CD14-positive monocyte (primary cell): ENCODE results near the gene ASPSCR1. TPM values are rescaled to one million over a fixed set of nuclear protein-coding genes. Genes with fewer than 3 reads are reported as not detected.

Experiments used
- DNase-seq, 3 donors: peaks; one replicate each; pipeline ENCODE4 v3.0.0-alpha.2; 2011 to 2022
- H2AFZ ChIP-seq: 2 replicates; pipeline ENCODE4 v1.6.0; 2012; ENCODE audit warnings: mild to moderate bottlenecking, low read depth, low read length, inconsistent platforms; ENCODE audit not compliant: insufficient read depth, poor library complexity, severe bottlenecking
- H3K27ac ChIP-seq, 2 donors: 1 replicate in 1 of 2; 2 replicates in 1 of 2; pipeline ENCODE4 v1.5.1; 2012 to 2013; ENCODE audit warnings: low read length in 2 of 2, control low read depth in 1 of 2, inconsistent platforms in 1 of 2, low read depth in 1 of 2, mild to moderate bottlenecking in 1 of 2
- H3K27me3 ChIP-seq, 2 donors: one replicate each; pipeline versions ENCODE4 v1.6.0 to v1.6.1; 2011 to 2013; ENCODE audit warnings: low read length in 2 of 2; ENCODE audit not compliant: control insufficient read depth in 2 of 2, insufficient read depth in 2 of 2
- H3K36me3 ChIP-seq, 2 donors: replicated peaks in 1 of 2; 1 replicate in 1 of 2; 2 replicates in 1 of 2; pipeline versions ENCODE4 v1.5.1 to v1.6.1; 2012 to 2013; ENCODE audit warnings: low read length in 2 of 2, control low read depth in 1 of 2, inconsistent platforms in 1 of 2, mild to moderate bottlenecking in 1 of 2; ENCODE audit not compliant: insufficient read depth in 2 of 2, control insufficient read depth in 1 of 2
- H3K4me1 ChIP-seq, 2 donors: 1 replicate in 1 of 2; 2 replicates in 1 of 2; pipeline versions ENCODE4 v1.5.1 to v1.6.1; 2012 to 2013; ENCODE audit warnings: low read length in 2 of 2, control low read depth in 1 of 2, inconsistent platforms in 1 of 2, mild to moderate bottlenecking in 1 of 2, moderate library complexity in 1 of 2; ENCODE audit not compliant: insufficient read depth in 2 of 2, control insufficient read depth in 1 of 2
- H3K4me2 ChIP-seq: replicated peaks from 2 replicates; pipeline ENCODE3; 2012; ENCODE audit warnings: low read length, moderate library complexity, mild to moderate bottlenecking; ENCODE audit not compliant: poor library complexity, severe bottlenecking; ENCODE audit errors: extremely low read depth
- H3K4me3 ChIP-seq, 3 experiments: fragments of 200-600 bp in 1 of 3; sonication (generic) in 1 of 3; replicated peaks in 1 of 3; 1 replicate in 2 of 3; 2 replicates in 1 of 3; pipeline ENCODE4 v1.5.1; 2011 to 2013; ENCODE audit warnings: low read length in 3 of 3, mild to moderate bottlenecking in 3 of 3, control low read depth in 2 of 3, low read depth in 2 of 3, inconsistent platforms in 1 of 3, moderate library complexity in 1 of 3
- H3K79me2 ChIP-seq: 2 replicates; pipeline ENCODE4 v1.6.0; 2012; ENCODE audit warnings: mild to moderate bottlenecking, control low read depth, inconsistent platforms, low read length, moderate library complexity; ENCODE audit not compliant: insufficient read depth
- H3K9ac ChIP-seq: 2 replicates; pipeline ENCODE4 v1.6.0; 2017; ENCODE audit warnings: low read length, mild to moderate bottlenecking; ENCODE audit not compliant: insufficient read depth, poor library complexity, severe bottlenecking
- H3K9me3 ChIP-seq, 2 donors: replicated peaks in 1 of 2; 1 replicate in 1 of 2; 2 replicates in 1 of 2; pipeline versions ENCODE4 v1.5.1 to v1.6.1; 2012 to 2013; ENCODE audit warnings: low read length in 2 of 2, control low read depth in 1 of 2; ENCODE audit not compliant: control insufficient read depth in 1 of 2, insufficient read depth in 1 of 2
- H4K20me1 ChIP-seq: 2 replicates; pipeline ENCODE4 v1.6.0; 2012; ENCODE audit warnings: mild to moderate bottlenecking, low read length, control low read depth, moderate library complexity; ENCODE audit not compliant: insufficient read depth
- H3K27ac Mint-ChIP-seq, 7 donors: one replicate each; pipeline ENCODE4 v1.8.0; 2020; ENCODE audit warnings: mild to moderate bottlenecking in 7 of 7, mixed read lengths in 7 of 7, moderate library complexity in 6 of 7, inconsistent platforms in 2 of 7
- H3K27me3 Mint-ChIP-seq, 3 donors: one replicate each; pipeline ENCODE4 v1.8.0; 2021 to 2022; ENCODE audit warnings: low read depth in 3 of 3, mild to moderate bottlenecking in 3 of 3, mixed read lengths in 3 of 3, moderate library complexity in 3 of 3, inconsistent platforms in 1 of 3
- H3K36me3 Mint-ChIP-seq, 2 donors: one replicate each; pipeline ENCODE4 v1.8.0; 2020; ENCODE audit warnings: mixed read lengths in 2 of 2, inconsistent platforms in 1 of 2, mild to moderate bottlenecking in 1 of 2
- H3K4me1 Mint-ChIP-seq: one replicate; pipeline ENCODE4 v1.8.0; 2020; ENCODE audit warnings: mild to moderate bottlenecking, mixed read lengths
- H3K4me3 Mint-ChIP-seq, 2 donors: one replicate each; pipeline ENCODE4 v1.8.0; 2020; ENCODE audit warnings: mild to moderate bottlenecking in 2 of 2, mixed read lengths in 2 of 2, moderate library complexity in 1 of 2
- H3K9me3 Mint-ChIP-seq, 7 donors: one replicate each; pipeline ENCODE4 v1.8.0; 2020 to 2022; ENCODE audit warnings: mixed read lengths in 7 of 7, mild to moderate bottlenecking in 6 of 7, moderate library complexity in 6 of 7, inconsistent platforms in 2 of 7
- WGBS: methylation state at CpG from one replicate; pipeline ENCODE4 v1.1.5; 2013; ENCODE audit warnings: missing lambda C conversion rate; ENCODE audit not compliant: insufficient coverage; 5-methylcytosine and 5-hydroxymethylcytosine counted together
- intact Hi-C, 2 donors: fragments of 100-400 bp; cut with micrococcal nuclease; formaldehyde crosslinking; loops; one replicate each; pipeline versions ENCODE4 v1.15.0 to v1.15.1; 2023
- polyA plus RNA-seq, 3 donors: library from polyadenylated mRNA; depleted of rRNA in 1 of 3; unstranded in 2 of 3; stranded (reverse) in 1 of 3; fragments of 300-500 nt in 2 of 3; fragments of >200 nt in 1 of 3; fragmentation: Illumina TruSeq in 2 of 3; gene quantifications; 1 replicate in 2 of 3; 2 replicates in 1 of 3; pipeline ENCODE4 v1.2.3, GENCODE V29; 2012 to 2021
- TF ChIP-seq, protein P1 (sequence below): fragments of 200-600 bp; IDR thresholded peaks from one replicate; pipeline ENCODE4 v1.8.0; 2022; ENCODE audit warnings: antibody characterized with exemption, mild to moderate bottlenecking

The ASPSCR1 gene
- polyA plus RNA-seq, 3 donors = 25.5 to 31.9 (median 25.6) TPM

DNA sequence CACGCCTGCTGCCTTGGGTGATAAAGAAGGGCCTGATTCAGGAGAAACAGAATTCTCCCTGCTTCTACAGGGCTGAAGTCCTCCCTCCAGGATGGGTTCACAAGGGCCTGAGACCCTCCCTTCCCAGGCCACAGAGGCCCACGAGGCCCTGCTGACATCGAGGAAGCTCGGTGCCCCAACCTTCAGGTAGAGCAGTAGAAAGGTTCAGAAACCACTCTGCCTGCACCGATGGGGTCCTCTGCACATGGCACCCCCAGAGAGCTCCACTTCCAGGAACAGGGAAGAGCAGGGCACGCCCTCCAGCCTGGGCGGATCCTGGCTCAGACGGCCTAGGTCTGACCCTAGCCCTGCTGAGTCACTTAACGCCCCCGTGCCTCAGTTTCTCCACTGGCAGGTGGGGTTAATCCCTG, 44.5 kb downstream of the ASPSCR1 start:
- H3K36me3 ChIP-seq = peaks cover 5 to 17% of the 10 kb centered on the region in 2 donors
- Mint-ChIP-seq H3K27ac (peak overlapping the region in 4 of 7 donors; percentile 22 to 75 (median 68)), H3K9me3 (no peaks in the 10 kb centered on the region), H3K4me3 (peak overlapping the region; percentile 80 to 82), H3K27me3 (peaks cover 0 to 1% (median 0%) of the 10 kb centered on the region in 3 donors), H3K36me3 (peaks cover 10 to 28% of the 10 kb centered on the region in 2 donors), H3K4me1 (peaks cover 31% of the 10 kb centered on the region)
- H3K79me2 ChIP-seq = peaks cover 34% of the 10 kb centered on the region
- peak overlapping the region; percentile 62 to 96 (median 82) for H3K4me3 ChIP-seq
- TF ChIP-seq, protein P1, sequence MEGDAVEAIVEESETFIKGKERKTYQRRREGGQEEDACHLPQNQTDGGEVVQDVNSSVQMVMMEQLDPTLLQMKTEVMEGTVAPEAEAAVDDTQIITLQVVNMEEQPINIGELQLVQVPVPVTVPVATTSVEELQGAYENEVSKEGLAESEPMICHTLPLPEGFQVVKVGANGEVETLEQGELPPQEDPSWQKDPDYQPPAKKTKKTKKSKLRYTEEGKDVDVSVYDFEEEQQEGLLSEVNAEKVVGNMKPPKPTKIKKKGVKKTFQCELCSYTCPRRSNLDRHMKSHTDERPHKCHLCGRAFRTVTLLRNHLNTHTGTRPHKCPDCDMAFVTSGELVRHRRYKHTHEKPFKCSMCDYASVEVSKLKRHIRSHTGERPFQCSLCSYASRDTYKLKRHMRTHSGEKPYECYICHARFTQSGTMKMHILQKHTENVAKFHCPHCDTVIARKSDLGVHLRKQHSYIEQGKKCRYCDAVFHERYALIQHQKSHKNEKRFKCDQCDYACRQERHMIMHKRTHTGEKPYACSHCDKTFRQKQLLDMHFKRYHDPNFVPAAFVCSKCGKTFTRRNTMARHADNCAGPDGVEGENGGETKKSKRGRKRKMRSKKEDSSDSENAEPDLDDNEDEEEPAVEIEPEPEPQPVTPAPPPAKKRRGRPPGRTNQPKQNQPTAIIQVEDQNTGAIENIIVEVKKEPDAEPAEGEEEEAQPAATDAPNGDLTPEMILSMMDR = no peak
- no peaks in the 10 kb centered on the region for H3K27me3 ChIP-seq
- no peak for DNase-seq
- peak overlapping the region; percentile 76 for H3K9ac ChIP-seq
- H3K27ac ChIP-seq = peak overlapping the region in 1 of 2 donors; percentile 70
- H3K9me3 ChIP-seq = no peaks in the 10 kb centered on the region
- peak overlapping the region; percentile 97 for H3K4me2 ChIP-seq
- WGBS = 4% methylated on average over 6 of the region's 10 CpGs
- peaks cover 32% of the 10 kb centered on the region for H4K20me1 ChIP-seq
- intact Hi-C loops = loop anchor here (1.0 to 10.0 kb wide), 4 partner anchors 45 to 303 kb away; partner anchors contain the start of gene ASPSCR1 (in 1 of the 2)
- peak overlapping the region; percentile 88 for H2AFZ ChIP-seq
- H3K4me1 ChIP-seq = peaks cover 26 to 37% of the 10 kb centered on the region in 2 donors

- peaks cover 0 to 1% (median 0%) of the 10 kb centered on the region in 3 donors for H3K27me3 Mint-ChIP-seq
- peak within 1 kb of the TSS; percentile 80 to 88 for H3K4me3 Mint-ChIP-seq
- H3K9me3 ChIP-seq = no peaks in the 10 kb centered on the region
- peak within 1 kb of the TSS; percentile 62 to 96 (median 82) for H3K4me3 ChIP-seq
- peaks cover 13 to 30% of the 10 kb centered on the region in 2 donors for H3K36me3 Mint-ChIP-seq
- H3K27me3 ChIP-seq = no peaks in the 10 kb centered on the region
- 0% methylated on average over 62 of the region's 64 CpGs for WGBS
- TF ChIP-seq, protein P1 = no peak
- peak within 1 kb of the TSS in 1 of 2 donors; percentile 70 for H3K27ac ChIP-seq
- peaks cover 32% of the 10 kb centered on the region for H4K20me1 ChIP-seq
- peaks cover 3 to 17% of the 10 kb centered on the region in 2 donors for H3K36me3 ChIP-seq
- peaks cover 31% of the 10 kb centered on the region for H3K4me1 Mint-ChIP-seq
- peak within 1 kb of the TSS; percentile 99 for H3K4me2 ChIP-seq
- H3K9me3 Mint-ChIP-seq = no peaks in the 10 kb centered on the region
- H3K27ac Mint-ChIP-seq = peak within 1 kb of the TSS in 4 of 7 donors; percentile 22 to 75 (median 68)
- peaks cover 34% of the 10 kb centered on the region for H3K79me2 ChIP-seq
- intact Hi-C loops = loop anchor here in 1 of 2 donors (2.0 to 10.0 kb wide), 3 partner anchors 45 to 302 kb away; partner anchors contain the start of gene ASPSCR1
- H2AFZ ChIP-seq = peak within 1 kb of the TSS; percentile 96
- H3K4me1 ChIP-seq = peaks cover 26 to 37% of the 10 kb centered on the region in 2 donors
- peak within 1 kb of the TSS; percentile 76 for H3K9ac ChIP-seq
- DNase-seq = no peak
Observed at GRCh38 chr17:82022310-82022980, 45.0 kb downstream of the ASPSCR1 start, which contains the start of gene CENPX. Gene CENPX (minus strand): TSS chr17:82022878. CDS start chr17:82022861, 17 bp downstream.
